Right renal pelvis (tissue), 4 donors: Measurements from ENCODE around the gene KYAT1. TPM values are rescaled to one million over a fixed set of nuclear protein-coding genes. Genes with fewer than 3 reads are reported as not detected.
"Not testable (repeated sequence)": the region's sequence is repeated elsewhere in the genome, so short reads cannot be mapped to it uniquely, and the experiment has no call there.

Experiments used
- DNase-seq, 4 donors: peaks; one replicate each; pipeline ENCODE4 v3.0.0-alpha.2; 2013; ENCODE audit warnings: low read depth in 4 of 4, low spot score in 3 of 4, missing footprints in 1 of 4
- polyA plus RNA-seq, 4 donors: library from polyadenylated mRNA; unstranded; fragments of 120-200 nt; gene quantifications; one replicate each; pipeline ENCODE4 v1.2.1, GENCODE V29; 2013; ENCODE audit not compliant: insufficient read length in 4 of 4

KYAT1 gene
- polyA plus RNA-seq, 4 donors, result 21.6 to 23.6 (median 22.5) TPM

DNA sequence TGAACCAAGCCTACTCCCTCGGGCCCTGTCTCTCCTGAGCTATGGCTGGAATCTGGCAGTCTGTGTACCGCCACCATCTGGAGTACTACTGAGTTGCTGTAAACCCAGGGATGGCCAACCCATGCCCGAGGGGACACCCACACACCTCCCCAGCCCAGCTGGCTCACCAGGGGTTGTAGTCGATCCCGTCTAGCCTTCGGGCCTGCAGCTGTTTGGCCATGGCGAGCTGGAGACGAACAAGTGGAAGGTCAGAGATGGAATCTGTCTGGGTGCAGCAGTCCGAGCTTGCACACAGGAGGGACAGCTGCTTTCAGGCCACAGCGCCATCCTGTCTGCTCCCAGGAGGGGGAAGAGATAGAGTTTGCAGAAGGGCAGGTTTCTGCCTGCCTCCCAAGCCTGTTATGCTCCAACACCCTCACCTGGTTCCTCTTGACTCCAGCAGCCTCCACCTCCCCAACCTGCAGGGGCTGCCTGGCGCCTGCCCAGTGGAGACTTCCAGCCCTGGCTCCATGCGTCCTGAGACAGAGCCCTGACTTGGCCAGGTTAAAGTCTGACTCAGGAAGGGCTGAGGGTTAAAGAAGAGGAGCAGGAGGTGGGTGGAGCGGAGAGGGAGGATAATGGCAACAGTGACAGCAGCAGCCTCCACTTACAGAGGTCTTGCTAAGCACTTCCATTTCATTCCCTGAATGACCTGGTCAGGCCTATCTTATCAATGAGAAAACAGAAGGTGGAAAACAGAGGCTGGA is 36.4 kb downstream of the KYAT1 start:
- DNase-seq, result no peak

DNA sequence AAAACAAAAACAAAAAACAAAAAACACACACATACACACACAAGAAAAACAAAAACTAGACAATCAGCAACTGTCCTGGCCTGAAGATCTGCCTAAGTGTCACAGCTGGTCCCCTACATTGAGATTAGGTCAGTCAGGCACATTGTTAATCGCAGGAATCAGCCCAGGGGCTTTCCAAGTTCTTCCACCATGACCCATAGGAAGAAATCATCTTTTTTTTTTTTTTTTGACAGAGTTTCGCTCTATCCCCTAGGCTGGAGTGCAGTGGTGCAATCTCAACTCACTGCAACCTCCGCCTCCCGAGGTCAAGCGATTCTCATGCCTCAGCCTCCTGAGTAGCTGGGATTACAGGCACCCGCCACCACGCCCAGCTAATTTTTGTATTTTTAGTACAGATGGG is 38.6 kb downstream of the KYAT1 start:
- not testable (repeated sequence) for DNase-seq

DNA sequence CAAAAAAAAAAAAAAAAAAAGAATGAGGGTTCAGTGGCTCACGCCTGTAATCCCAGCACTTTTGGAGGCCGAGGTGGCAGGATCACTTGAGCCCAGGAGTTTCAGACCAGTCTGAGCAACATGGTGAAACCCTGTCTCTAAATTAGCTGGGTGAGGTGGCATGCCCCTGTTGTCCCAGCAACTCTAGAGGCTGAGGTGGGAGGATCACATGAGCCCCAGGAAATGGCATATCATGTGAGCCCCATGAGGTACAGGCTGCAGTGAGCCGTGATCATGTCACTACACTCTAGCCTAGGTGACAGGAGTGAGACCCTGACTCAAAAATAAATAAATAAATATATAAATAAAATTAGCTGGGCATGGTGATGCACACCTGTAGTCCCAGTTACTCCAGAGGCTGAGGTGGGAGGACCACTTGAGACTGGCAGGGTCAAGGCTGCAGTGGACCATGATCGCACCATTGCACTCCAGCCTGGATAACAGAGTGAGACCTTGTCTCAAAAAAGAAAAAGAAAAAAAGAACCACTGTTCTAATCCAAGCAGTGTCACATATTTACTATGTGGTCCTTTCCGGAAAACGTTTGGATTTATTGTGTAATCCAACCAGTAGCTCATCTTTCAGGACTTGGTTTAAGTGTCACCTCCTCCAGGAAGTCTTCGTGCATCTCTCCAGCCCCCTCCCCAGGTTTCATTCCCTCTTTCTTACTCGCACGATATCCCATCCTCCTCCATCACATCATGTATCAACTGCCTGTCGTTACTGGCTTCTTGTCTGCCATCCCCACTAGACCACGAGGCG is 39.9 kb downstream of the KYAT1 start:
- no peak for DNase-seq

DNA sequence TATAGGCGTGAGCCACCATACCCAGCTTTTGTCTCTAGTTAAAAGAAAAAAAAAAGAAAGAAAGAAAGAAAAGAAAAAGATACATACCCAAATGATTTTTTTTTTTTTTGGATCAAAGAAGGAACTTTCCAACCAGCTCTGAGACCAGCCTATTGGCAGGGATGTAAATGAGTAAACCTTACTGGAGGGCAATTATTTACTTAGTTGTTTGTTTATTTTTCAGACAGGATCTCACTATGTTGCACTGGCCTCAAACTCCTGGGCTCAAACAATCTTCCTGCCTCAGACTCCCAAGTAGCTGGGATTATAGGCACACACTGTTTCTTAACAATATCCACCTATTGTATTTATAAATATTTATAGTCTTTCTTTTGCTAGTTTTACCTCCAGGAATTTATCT is 41.2 kb downstream of the KYAT1 start:
- no peak for DNase-seq

DNA sequence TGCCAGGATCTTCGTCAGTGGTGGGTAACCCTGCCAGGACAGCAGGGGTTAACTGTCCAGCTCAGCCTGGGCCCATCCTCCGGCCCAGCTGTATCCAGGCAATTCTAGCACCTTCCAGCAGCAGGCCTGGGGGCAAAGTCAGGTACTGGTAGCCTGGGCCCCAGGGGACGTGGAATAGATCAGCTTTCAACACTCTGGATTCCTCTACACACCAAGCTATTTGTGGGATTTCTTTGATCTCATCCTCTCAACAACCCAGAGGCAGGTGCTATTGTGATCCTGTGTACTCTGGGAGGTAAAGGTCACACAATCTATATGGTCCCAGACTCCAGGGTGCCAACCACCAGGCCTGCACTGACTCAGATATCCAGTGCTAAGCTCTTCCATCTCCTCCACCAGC is 43.4 kb downstream of the KYAT1 start:
- no peak for DNase-seq

DNA sequence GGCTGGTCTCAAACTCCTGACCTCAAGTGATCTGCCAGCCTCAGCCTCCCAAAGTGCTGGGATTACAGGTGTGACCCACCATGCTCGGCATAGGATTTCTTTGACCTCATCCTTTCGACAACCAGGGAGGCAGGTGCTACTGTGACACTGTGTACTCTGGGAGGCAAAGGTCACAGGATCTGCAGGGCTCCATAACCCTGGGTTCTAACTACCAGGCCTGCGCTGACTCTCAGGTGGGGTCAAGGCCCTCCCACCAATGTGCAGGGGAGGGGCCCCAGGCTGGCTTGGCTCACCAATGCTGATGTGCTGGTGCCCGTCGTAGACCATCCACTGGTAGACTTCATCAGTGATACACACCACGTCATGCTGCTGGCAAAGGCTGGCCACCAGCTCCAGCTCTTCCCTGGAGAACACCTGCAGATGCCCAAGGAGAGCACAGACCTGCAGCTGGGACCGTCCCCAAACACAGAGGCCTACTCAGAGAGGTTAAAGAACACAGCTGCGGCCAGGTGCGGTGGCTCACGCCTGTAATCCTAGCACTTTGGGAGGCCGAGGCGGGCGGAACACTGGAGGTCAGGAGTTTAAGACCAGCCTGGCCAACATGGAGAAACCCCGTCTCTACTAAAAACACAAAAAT is 45.1 kb downstream of the KYAT1 start:
- DNase-seq, result no peak

DNA sequence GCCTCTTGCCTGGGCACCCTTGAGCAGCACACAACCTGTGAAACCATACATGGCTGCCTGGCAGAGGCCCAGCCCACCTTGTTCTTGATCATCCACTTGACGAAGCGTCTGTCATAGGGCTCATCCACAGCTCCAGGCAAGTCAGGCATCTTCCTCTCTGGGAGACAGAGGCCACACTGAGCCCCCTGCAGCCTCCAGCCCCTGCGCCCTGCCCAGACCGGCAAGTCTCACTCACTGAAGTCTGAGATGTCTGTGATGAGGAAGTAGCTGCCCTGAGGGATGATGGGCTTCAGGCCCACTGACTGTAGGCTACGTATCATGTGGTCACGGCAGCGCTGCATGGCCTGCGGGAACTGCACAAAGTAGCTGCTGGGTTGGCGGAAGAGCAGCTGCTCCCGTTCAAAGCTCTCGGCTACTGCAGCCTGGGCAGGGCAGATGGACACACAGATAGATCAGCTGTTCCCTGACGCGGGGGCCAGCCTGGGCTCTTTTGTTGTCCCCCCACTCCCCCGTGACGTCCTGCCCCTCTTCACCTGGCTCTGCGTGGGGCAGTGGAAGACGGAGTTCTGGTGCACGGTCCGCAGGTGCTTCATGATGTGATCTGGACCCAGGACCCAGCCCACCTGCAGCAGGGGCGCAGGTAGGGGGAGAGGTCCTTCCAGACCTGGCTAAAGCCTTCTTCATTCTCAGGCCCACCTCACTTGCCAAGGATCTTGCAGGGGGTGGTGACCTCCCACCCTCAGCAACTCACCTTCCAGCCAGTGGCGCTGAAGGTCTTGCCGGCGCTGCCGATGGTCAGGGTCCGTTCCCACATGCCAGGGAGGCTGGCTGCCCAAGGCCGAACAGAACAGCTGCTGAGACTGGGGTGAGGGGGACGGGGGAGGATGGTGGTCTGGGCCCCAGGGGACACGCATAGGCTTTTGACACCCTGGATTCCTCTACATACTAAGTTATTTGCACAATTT is 46.2 kb downstream of the KYAT1 start:
- no peak for DNase-seq

DNA sequence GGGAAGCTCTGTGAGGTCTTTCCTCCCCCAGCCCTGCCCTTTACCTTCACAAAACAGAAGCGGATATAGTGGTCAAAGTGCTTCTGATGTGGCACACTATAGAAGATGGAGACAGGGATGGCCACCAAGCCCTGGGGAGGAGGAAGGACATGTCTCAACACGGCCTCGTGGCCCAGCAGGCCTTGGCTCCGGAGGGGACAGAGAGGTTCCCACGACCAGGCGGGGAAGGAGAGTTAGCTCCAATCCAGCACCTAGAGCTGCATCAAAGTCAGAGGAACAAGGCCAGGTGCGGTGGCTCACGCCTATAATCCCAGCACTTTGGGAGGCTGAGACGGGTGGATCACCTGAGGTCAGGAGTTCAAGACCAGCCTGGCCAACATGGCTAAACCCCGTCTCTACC is 48.1 kb downstream of the KYAT1 start:
- no peak for DNase-seq

DNA sequence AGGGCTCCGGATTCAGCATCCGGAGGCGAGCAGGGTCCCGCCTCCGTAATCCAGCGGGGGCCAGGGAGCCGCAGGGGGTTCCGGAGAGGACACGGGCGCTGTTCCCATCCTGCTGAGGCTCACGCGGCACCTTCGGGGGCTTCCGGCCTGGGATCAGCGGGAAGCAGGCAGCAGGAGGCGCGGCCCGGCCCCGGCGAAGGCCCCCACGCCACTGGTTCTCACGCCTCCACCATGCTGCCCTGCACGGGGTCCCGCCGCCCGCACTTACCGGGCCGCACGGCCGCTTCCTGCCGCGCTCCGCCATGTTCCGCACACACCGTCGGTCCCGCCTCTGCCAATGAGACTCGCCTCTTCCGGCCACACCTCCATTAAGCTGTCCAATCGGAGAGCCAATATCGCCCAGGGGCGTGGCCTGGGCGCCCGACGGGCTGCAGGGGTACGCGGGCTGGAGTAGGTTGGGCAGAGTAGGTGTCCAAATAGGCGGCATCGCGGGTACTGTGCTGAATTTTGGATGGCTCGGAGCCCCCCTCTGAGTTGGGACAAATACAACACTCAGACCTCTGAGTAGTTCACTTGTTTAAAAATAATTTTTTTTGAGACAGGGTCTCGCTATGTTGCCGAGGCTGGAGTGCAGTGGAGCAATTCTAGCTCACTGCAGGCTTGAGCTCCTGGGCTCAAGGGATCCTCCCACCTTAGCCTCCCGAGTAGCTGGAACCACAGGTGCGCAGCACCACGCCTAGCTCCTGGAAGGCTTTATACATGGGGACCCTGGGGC is 52.1 kb downstream of the KYAT1 start, which contains the start of gene SPOUT1:
TSS of gene SPOUT1 (minus strand) at position 318 of the 775 bp plus-strand sequence. CDS start at position 304, 14 bp downstream.
- DNase-seq, result peak; percentile 86 to 87 (median 86)

DNA sequence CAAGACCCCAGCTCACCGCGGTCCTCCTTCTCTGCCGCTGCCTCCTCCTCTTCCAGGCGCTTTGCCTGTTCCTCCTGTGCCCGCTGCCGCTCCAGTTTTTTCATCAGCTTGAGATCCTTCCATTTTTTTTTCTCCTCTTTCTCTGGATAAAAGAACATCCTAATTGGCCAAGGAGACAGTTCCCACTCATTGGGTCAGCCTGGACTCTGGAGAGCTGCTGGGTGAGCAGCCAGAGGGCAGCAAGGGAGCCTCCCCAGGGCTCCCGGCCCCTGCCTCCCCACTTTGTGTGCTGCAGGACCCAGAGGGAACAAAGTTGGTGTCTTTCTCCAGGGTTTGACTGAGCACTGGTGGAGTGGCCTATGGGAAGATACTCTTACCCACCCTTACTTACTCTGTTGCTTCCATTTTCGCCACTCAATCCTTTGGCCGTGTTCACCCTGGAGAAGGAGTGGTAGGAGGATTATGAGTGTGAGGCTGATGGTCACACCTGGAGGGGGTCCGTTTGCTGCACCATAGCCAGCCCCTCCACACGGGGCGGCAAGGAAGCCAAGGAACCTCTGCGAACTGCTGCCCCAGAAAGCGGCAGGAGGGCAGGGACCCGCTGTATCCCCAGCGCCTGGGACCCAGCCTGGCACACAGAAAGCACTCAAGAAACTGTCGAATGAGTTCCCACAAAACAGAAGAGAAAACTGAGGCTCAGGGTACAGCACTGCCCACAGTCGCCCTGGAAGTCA is 52.9 kb downstream of the KYAT1 start:
- DNase-seq, result no peak

DNA sequence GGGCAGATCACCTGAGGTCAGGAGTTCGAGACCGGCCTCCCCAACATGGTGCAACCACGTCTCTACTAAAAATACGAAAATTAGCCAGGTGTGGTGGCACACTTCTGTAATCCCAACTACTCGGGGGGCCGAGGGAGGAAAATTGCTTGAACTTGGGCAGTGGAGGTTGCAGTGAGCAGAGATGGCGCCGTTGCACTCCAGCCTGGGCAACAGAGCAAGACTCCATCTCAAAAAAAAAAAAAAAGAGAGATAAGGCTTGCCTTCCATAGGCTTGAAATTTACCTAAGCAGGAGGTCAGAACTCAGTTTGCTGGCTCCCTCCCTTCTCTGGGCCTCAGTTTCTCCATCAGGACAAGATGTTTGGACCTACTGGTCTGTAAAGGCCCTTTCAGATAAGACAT is 53.5 kb downstream of the KYAT1 start:
- DNase-seq, result no peak

DNA sequence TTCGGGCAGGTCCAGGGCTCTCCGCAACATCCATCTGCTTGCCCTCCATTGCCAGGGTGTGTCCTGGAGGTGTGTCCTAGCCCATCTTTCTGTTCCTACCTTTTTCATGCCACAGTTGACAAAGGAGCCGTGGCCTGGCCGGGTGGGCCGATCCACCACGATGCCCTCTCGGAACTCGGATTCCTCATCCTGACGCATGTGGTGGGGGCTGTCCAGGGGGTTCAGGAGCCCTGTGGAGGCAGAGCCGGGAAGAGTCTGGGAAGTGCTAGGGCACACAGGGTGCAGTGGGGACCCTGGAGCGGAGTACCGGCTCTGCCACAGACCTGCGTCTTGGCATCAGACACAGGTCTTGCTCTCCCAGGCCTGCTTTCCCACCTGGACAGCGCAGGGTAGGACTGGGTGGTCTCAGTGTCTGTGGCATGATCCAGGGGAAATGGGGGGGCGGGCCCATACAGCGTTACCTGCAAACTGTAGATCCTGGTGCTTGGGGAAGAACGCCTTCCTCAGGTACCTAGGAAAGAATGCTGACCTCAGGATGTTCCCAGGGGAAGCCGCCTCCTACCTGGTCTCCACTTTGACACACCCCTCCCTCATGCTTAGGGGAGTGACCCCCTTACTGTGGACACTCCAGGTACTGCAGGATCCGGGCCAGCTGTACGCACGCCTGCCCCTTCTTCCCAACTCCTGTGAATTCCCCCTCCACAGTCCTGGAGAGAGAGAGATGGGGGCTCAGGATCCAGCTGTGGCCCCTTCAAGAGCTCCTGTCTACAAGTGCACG is 55.6 kb downstream of the KYAT1 start:
- no peak for DNase-seq

DNA sequence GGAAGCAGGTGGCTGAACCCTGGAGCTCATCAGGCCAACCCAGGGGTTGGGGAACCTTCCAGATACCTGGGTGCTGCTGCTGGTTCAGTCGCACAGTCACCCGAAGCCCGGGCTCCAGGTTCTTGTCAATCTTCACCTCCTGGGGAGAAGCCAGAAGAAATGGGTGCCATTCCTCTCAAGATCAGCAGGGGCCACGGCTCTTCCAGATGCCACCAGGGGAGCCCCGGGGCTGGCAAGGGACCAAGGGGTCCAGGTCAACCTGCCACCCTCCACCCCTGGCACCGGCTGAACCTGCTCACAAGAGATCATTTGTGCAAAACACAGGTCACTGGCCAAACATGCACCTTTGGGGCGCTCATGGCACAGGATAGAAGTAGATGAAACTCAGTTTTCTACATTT is 56.8 kb downstream of the KYAT1 start:
- no peak for DNase-seq

DNA sequence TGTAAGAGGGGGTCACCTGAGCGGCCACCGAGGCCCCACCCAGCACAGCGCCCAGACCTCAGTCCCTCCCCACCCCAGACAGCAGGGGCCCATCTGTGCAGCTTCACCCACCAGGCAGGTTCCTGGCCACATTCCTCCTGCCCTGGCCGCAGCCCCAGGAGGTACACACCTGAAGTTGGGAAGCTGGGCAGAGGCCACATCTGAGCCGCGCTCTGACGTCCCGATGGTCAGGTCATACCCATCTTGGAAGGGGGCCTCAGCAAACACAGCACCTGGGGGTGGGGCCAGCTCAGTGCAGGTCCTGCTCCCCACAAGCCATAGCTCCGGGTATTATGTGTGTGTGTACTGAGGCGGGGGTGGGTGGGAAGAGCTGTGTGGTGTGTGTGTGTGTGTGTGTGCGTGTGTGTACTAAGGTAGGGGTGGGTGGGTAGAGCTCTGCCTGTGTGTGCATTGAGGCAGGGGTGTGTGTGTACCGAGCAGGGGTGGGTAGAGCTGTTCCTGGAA is 57.8 kb downstream of the KYAT1 start:
- no peak for DNase-seq

DNA sequence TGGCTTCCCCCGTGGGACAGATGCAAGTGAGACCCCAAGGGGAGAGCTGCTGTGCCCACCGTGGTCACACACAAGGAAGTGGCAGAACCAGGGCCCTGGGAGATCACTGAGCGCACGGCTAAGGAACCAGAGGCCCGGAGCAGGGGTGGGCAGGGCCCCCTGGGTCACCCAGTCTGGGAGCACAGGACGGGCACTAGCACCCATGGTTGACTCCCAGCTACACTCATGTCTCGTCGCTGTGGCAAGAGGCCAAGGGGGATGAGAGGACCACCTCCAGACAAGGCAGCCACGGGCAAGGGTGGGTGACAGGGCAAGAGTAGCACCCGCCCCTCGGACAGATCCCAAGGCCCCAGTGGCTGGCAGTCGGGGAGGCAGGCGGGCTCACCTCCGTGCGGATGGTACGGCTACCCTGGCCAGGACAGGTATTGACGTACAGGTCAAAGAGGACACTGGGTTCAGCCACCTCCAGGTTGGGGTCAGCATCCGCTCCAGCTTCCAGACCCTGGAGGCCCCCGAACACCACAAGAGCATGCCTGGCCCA is 58.3 kb downstream of the KYAT1 start:
- DNase-seq, result no peak

DNA sequence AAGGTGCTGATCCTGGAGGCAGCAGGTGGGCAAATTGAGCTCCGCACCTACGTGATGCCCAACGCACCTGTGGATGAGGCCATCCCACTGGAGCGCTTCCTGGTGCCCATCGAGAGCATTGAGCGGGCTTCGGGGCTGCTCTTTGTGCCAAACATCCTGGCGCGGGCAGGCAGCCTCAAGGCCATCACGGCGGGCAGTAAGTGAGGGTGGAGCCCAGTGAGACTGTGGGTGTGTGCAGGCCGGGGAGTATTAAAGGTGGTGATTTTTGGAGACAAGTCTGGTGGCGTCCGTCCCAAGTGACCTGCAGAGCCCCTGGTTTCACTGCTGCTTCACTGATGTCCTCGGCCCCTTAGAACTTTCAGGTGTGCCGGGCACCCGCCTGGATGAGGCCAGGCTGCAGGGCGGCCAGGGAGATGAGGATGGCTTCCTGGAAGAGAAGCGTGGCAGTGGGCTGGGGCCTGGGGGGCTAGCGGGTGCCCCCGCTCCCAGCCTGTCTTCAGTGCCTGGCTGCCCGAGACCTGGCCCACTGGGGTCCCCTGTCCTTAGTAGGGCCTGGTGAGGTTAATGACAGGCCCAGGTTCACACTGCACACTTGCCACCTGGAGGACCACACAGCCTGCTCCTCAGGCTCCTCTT is 59.2 kb downstream of the KYAT1 start:
- DNase-seq, result no peak
